Upper lobe of left lung (tissue), 4 donors: Measurements from ENCODE around the gene MBP.

Source experiments
- EP300 ChIP-seq, 4 donors: sonication (generic); formaldehyde crosslinking; IDR thresholded peaks; one replicate each; pipeline ENCODE4 v1.5.1; 2017; ENCODE audit warnings: antibody characterized with exemption in 4 of 4, control low read depth in 2 of 4
- POLR2A ChIP-seq, 4 donors: fragments of 450-650 bp; IDR thresholded peaks; one replicate each; pipeline ENCODE4 v1.5.1; 2016 to 2017; ENCODE audit warnings: antibody characterized with exemption in 4 of 4, mild to moderate bottlenecking in 2 of 4
- POLR2AphosphoS5 ChIP-seq, 2 donors: sonication (generic); formaldehyde crosslinking; IDR thresholded peaks; one replicate each; pipeline ENCODE4 v1.5.1; 2017; ENCODE audit warnings: antibody characterized with exemption in 2 of 2
- TF ChIP-seq, protein P1 (sequence below), 6 experiments: fragments of 450-650 bp in 4 of 6; fragments of 200-600 bp in 2 of 6; sonication (generic) in 2 of 6; IDR thresholded peaks; one replicate each; pipeline ENCODE4 v1.5.1; 2016 to 2019; ENCODE audit warnings: antibody characterized with exemption in 6 of 6

DNA sequence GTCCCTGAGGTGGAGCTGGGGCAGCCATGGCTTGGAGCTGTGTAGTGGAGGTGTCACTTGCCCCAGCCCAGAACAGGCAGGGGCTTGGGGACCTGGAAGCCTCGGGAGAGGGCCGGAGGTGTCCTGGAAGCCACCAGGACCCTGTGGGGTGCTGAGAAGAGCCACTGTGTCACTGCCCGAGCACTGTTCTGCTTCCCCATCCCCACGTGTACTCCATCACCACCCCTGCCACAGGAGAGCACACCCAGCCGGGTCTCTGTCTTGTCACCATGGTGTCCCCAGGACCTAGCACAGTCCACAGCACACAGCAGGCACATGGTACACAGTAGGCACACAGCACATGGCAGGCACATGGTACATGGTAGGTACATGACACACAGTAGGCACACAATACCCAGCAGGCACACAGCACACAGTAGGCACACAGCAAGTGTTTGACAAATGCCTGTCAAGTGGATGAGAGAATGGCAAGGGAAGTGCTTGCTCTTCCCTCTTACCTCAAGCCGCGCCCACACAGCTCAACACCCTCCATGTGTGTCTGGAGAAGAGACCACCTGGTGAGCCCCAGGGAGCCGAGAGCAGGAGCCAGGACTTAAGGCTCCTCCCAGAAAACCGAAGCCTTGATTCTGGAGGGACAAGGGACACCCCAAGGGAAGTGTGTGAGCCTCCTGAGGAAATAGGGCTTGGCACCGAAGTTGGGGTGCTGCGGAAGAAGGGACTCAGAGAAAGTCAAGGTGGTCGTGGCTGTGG is 13.3 kb downstream of the MBP start:
- TF ChIP-seq, protein P1, sequence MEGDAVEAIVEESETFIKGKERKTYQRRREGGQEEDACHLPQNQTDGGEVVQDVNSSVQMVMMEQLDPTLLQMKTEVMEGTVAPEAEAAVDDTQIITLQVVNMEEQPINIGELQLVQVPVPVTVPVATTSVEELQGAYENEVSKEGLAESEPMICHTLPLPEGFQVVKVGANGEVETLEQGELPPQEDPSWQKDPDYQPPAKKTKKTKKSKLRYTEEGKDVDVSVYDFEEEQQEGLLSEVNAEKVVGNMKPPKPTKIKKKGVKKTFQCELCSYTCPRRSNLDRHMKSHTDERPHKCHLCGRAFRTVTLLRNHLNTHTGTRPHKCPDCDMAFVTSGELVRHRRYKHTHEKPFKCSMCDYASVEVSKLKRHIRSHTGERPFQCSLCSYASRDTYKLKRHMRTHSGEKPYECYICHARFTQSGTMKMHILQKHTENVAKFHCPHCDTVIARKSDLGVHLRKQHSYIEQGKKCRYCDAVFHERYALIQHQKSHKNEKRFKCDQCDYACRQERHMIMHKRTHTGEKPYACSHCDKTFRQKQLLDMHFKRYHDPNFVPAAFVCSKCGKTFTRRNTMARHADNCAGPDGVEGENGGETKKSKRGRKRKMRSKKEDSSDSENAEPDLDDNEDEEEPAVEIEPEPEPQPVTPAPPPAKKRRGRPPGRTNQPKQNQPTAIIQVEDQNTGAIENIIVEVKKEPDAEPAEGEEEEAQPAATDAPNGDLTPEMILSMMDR (IDR thresholded peaks at IDR 0.05), result no peak
- no peak for TF ChIP-seq POLR2AphosphoS5 (IDR thresholded peaks at IDR 0.05)
- TF ChIP-seq POLR2A (IDR thresholded peaks at IDR 0.05), result no peak
- no peak for TF ChIP-seq EP300 (IDR thresholded peaks at IDR 0.05)
